Ovary (tissue), 9 donors: Measurements from ENCODE around the gene GTF2A2. TPM values are rescaled to one million over a fixed set of nuclear protein-coding genes. Genes with fewer than 3 reads are reported as not detected.

ENCODE experiments used
- DNase-seq, 5 donors: peaks; one replicate each; pipeline ENCODE4 v3.0.0-alpha.2; 2019 to 2020
- H3K27ac ChIP-seq, 2 donors: fragments of 200-600 bp; one replicate each; pipeline versions ENCODE4 v1.5.1 to v1.8.0; 2019 to 2022
- H3K27me3 ChIP-seq: fragments of 200-600 bp; one replicate; pipeline ENCODE4 v1.8.0; 2022
- H3K36me3 ChIP-seq: fragments of 200-600 bp; sonication (generic); one replicate; pipeline ENCODE4 v1.5.1; 2019
- H3K4me1 ChIP-seq: one replicate; pipeline ENCODE4 v1.8.1; 2013; ENCODE audit warnings: mild to moderate bottlenecking, moderate library complexity; ENCODE audit not compliant: insufficient read depth
- H3K4me3 ChIP-seq: fragments of 200-600 bp; sonication (generic); one replicate; pipeline ENCODE4 v1.5.1; 2017
- H3K9me3 ChIP-seq, 2 donors: fragments of 200-600 bp in 1 of 2; sonication (generic) in 1 of 2; one replicate each; pipeline versions ENCODE4 v1.5.1 to v1.8.1; 2013 to 2019; ENCODE audit warnings: mild to moderate bottlenecking in 1 of 2, moderate library complexity in 1 of 2
- CTCF ChIP-seq, 3 donors: fragments of 450-650 bp in 2 of 3; fragments of 200-600 bp in 1 of 3; IDR thresholded peaks; one replicate each; pipeline versions ENCODE4 v1.5.1 to v1.8.0; 2016 to 2022; ENCODE audit warnings: antibody characterized with exemption in 3 of 3, mild to moderate bottlenecking in 1 of 3
- EP300 ChIP-seq: sonication (generic); formaldehyde crosslinking; IDR thresholded peaks from one replicate; pipeline ENCODE4 v1.6.1; 2017; ENCODE audit warnings: antibody characterized with exemption
- POLR2A ChIP-seq: fragments of 450-650 bp; IDR thresholded peaks from one replicate; pipeline ENCODE4 v1.6.1; 2017; ENCODE audit warnings: antibody characterized with exemption, mild to moderate bottlenecking, moderate library complexity
- WGBS, 3 donors: extraction: QIAGEN DNeasy Blood & Tissue Kit in 1 of 3; methylation state at CpG; one replicate each; pipeline versions ENCODE4 v1.1.5 to v1.1.7; 2013 to 2017; 5-methylcytosine and 5-hydroxymethylcytosine counted together
- intact Hi-C, 4 donors: fragments of 100-400 bp; cut with DNase I; formaldehyde crosslinking; loops; one replicate each; pipeline versions ENCODE4 v1.11.0 to v1.15.1; 2022 to 2023
- polyA plus RNA-seq, 2 donors: library from polyadenylated mRNA; stranded (reverse); fragments of 200-250 nt in 1 of 2; fragments of 350-450 nt in 1 of 2; fragmentation: Illumina TruSeq in 1 of 2; extraction: RNeasy Lipid Tissue Mini Kit (QIAGEN cat#74804) in 1 of 2; gene quantifications; one replicate each; pipeline ENCODE4 v1.2.3, GENCODE V29; 2013 to 2014
- total RNA-seq, 7 donors: library from RNA; depleted of rRNA in 2 of 7; stranded (reverse); fragments of >200 nt in 2 of 7; fragmentation: NEBNext Ultra II Directional in 3 of 7; extraction: Animal tissue kit (Norgen Biotek cat#: 25700) in 3 of 7; gene quantifications; one replicate each; pipeline versions ENCODE4 v1.1.0 to v1.2.4, GENCODE V29; 2016 to 2023
- donor health status: DM: no; HTN: no; CAD: no; lungs with moderate emphysema.
- donor health status: DM: no; HTN: no; CAD: no.
- donor health status: Bipolar disorder and iron deficiency.
- donor health status: DM: yes; HTN: yes; CAD: no.
- donor health status: DM: no; HTN: no; CAD: no.
- donor health status: DM: yes; HTN: yes; CAD: no.

GTF2A2 gene
- total and polyA plus RNA-seq, 9 donors, result 45.5 to 113 (median 99.9) TPM

GRCh38 chr15:59618406-59618805, 38.9 kb downstream of the GTF2A2 start:
- intact Hi-C loops, result no loop called here
- no peaks in the 10 kb centered on the region for H3K36me3 ChIP-seq
- 86 to 94% (median 89%) methylated on average over 4 of the region's 4 CpGs for WGBS, 3 donors
- H3K27me3 ChIP-seq, result no peaks in the 10 kb centered on the region
- no peak overlapping the region for H3K4me3 ChIP-seq
- no peak for DNase-seq
- H3K4me1 ChIP-seq, result no peaks in the 10 kb centered on the region
- no peak for TF ChIP-seq EP300
- TF ChIP-seq CTCF (IDR thresholded peaks at IDR 0.05), result no peak
- no peak for TF ChIP-seq POLR2A
- no peaks in the 10 kb centered on the region for H3K9me3 ChIP-seq
- H3K27ac ChIP-seq, result no peak overlapping the region

GRCh38 chr15:59616379-59616778, 40.9 kb downstream of the GTF2A2 start:
- intact Hi-C loops, result no loop called here
- no peak for DNase-seq
- no peaks in the 10 kb centered on the region for H3K9me3 ChIP-seq
- WGBS, 3 donors, result 77 to 79% (median 78%) methylated on average over 3 of the region's 3 CpGs
- no peak overlapping the region for H3K27ac ChIP-seq
- H3K27me3 ChIP-seq, result no peaks in the 10 kb centered on the region
- no peaks in the 10 kb centered on the region for H3K4me1 ChIP-seq
- TF ChIP-seq EP300 (no peak), CTCF (IDR thresholded peaks at IDR 0.05) (no peak)
- no peaks in the 10 kb centered on the region for H3K36me3 ChIP-seq
- no peak overlapping the region for H3K4me3 ChIP-seq

- Histone ChIP-seq H3K9me3 (no peaks in the 10 kb centered on the region), H3K27me3 (no peaks in the 10 kb centered on the region), H3K36me3 (no peaks in the 10 kb centered on the region), H3K4me1 (no peaks in the 10 kb centered on the region), H3K4me3 (no peak overlapping the region), H3K27ac (no peak overlapping the region)
- TF ChIP-seq EP300, result no peak
- no peak for TF ChIP-seq POLR2A
- TF ChIP-seq CTCF (IDR thresholded peaks at IDR 0.05), result no peak
- no peak for DNase-seq
- 84 to 93% (median 85%) methylated on average over 5 of the region's 5 CpGs for WGBS, 3 donors
- intact Hi-C loops, result no loop called here
Observed at GRCh38 chr15:59615661-59616060, 41.7 kb downstream of the GTF2A2 start.

- no peak overlapping the region for H3K27ac ChIP-seq
- 95 to 96% (median 96%) methylated on average over 7 of the region's 7 CpGs for WGBS, 3 donors
- DNase-seq, result no peak
- no peaks in the 10 kb centered on the region for H3K9me3 ChIP-seq
- H3K27me3 ChIP-seq, result no peaks in the 10 kb centered on the region
- intact Hi-C loops, result no loop called here
- no peak for TF ChIP-seq POLR2A
- no peak for TF ChIP-seq EP300
- TF ChIP-seq CTCF (IDR thresholded peaks at IDR 0.05), result no peak
- H3K36me3 ChIP-seq, result no peaks in the 10 kb centered on the region
- H3K4me3 ChIP-seq, result no peak overlapping the region
- no peaks in the 10 kb centered on the region for H3K4me1 ChIP-seq
Observed at GRCh38 chr15:59614153-59614552, 43.2 kb downstream of the GTF2A2 start.
